K562 (cell line): Measurements from ENCODE around the gene GAMT. TPM values are rescaled to one million over a fixed set of nuclear protein-coding genes. Genes with fewer than 3 reads are reported as not detected.

ENCODE experiments used
- ATAC-seq: fragments of 200-7000 bp; cut with Tn5 transposase; 3 replicates; pipeline ENCODE4 v1.9.1; 2020; ENCODE audit warnings: moderate library complexity
- BruUV-seq: library from RNA; stranded (reverse); fragments of 400-500 nt; replicated peaks from 2 replicates; lab custom pipeline; 2021; lab: Mats Ljungman, UMichigan
- CTCF ChIA-PET: fragments of 300-600 bp; formaldehyde crosslinking; extraction: SDS; loops from one replicate; lab custom pipeline; 2021; ENCODE audit warnings: low intra/inter-chr PET ratio; lab: Yijun Ruan, JAX
- POLR2A ChIA-PET: fragments of 300-600, 350-650 bp; sonication (Branson Sonifier 250); formaldehyde crosslinking; extraction: SDS; loops from one replicate; lab custom pipeline; 2021; ENCODE audit warnings: antibody characterized with exemption, inconsistent platforms; lab: Yijun Ruan, JAX
- DNase-seq, 4 experiments: peaks; one replicate each; pipeline versions ENCODE4 v3.0.0 to v3.0.0-alpha.2; 2011 to 2018; ENCODE audit warnings: low spot score in 3 of 4, mixed read lengths in 3 of 4; ENCODE audit errors: extremely low read depth in 1 of 4
- FAIRE-seq: peaks from 2 replicates; lab custom pipeline; 2011; peaks lifted over from hg19 to GRCh38; lab: Jason Lieb, UNC
- H2AFZ ChIP-seq: 2 replicates; pipeline ENCODE4 v1.6.0; 2011; ENCODE audit warnings: low read depth, low read length, control low read depth, inconsistent platforms
- H3K27ac ChIP-seq: fragments of 200-600 bp; 3 replicates; pipeline ENCODE4 v1.8.0; 2011; ENCODE audit warnings: low read depth, mild to moderate bottlenecking, control low read depth, inconsistent platforms, low read length, moderate library complexity, mixed read lengths; ENCODE audit errors: extremely low read depth
- H3K27me3 ChIP-seq, 2 experiments: fragments of 300-600 bp in 1 of 2; 2 replicates in 1 of 2; 3 replicates in 1 of 2; pipeline versions ENCODE4 v1.6.0 to v1.8.0; 2011; ENCODE audit warnings: inconsistent platforms in 2 of 2, low read length in 2 of 2, mild to moderate bottlenecking in 1 of 2, mixed read lengths in 1 of 2, moderate library complexity in 1 of 2; ENCODE audit not compliant: control insufficient read depth in 2 of 2, insufficient read depth in 2 of 2
- H3K36me3 ChIP-seq: fragments of 300-600 bp; 3 replicates; pipeline ENCODE4 v1.8.0; 2011; ENCODE audit warnings: mild to moderate bottlenecking, low read length, inconsistent platforms; ENCODE audit not compliant: control insufficient read depth, insufficient read depth
- H3K4me1 ChIP-seq, 2 experiments: fragments of 200-600 bp in 1 of 2; replicated peaks in 1 of 2; 2 replicates in 1 of 2; 3 replicates in 1 of 2; pipeline versions ENCODE4 v1.5.1 to v1.8.0; 2011; ENCODE audit warnings: inconsistent platforms in 2 of 2, low read length in 2 of 2, mild to moderate bottlenecking in 1 of 2, mixed read lengths in 1 of 2, moderate library complexity in 1 of 2; ENCODE audit not compliant: control insufficient read depth in 2 of 2, insufficient read depth in 2 of 2
- H3K4me2 ChIP-seq: 2 replicates; pipeline ENCODE4 v1.6.1; 2011; ENCODE audit warnings: low read length, control low read depth, inconsistent platforms, mixed read lengths; ENCODE audit not compliant: insufficient read depth
- H3K4me3 ChIP-seq: fragments of 200-600 bp; sonication (generic), shearing (Covaris generic); 2 replicates; pipeline ENCODE4 v1.5.1; 2016; ENCODE audit warnings: control low read depth, inconsistent platforms
- H3K79me2 ChIP-seq: fragments of 200-600 bp; 3 replicates; pipeline ENCODE4 v1.8.0; 2011; ENCODE audit warnings: low read length, inconsistent platforms; ENCODE audit not compliant: control insufficient read depth, insufficient read depth
- H3K9ac ChIP-seq, 2 experiments: 2 replicates each; pipeline versions ENCODE4 v1.6.0 to v1.6.1; 2011; ENCODE audit warnings: low read depth in 2 of 2, low read length in 2 of 2, control low read depth in 1 of 2, inconsistent platforms in 1 of 2, mild to moderate bottlenecking in 1 of 2, mixed read lengths in 1 of 2; ENCODE audit not compliant: insufficient read depth in 1 of 2
- H3K9me1 ChIP-seq: one replicate; pipeline ENCODE4 v1.6.0; 2011; ENCODE audit warnings: inconsistent platforms, mild to moderate bottlenecking, low read length, moderate library complexity; ENCODE audit not compliant: control insufficient read depth, insufficient read depth
- H3K9me3 ChIP-seq: replicated peaks from 2 replicates; pipeline ENCODE4 v1.5.1; 2011; ENCODE audit warnings: low read depth, low read length, inconsistent platforms; ENCODE audit not compliant: control insufficient read depth, insufficient read depth
- H4K20me1 ChIP-seq: replicated peaks from 2 replicates; pipeline ENCODE4 v1.6.1; 2011; ENCODE audit warnings: low read length, inconsistent platforms, mixed read lengths; ENCODE audit not compliant: control insufficient read depth, insufficient read depth
- ARID3B ChIP-seq: fragments of 250-450 bp; sonication (Bioruptor Pico); IDR thresholded peaks from 2 replicates; pipeline ENCODE4 v1.4.0; 2020; ENCODE audit warnings: borderline replicate concordance
- CAMTA2 ChIP-seq: fragments of 250-450 bp; sonication (Bioruptor Pico); conservative IDR thresholded peaks from 2 replicates; pipeline ENCODE4 v1.5.1; 2022
- EP300 ChIP-seq: IDR thresholded peaks from 2 replicates; pipeline ENCODE4 v1.6.1; 2012; ENCODE audit warnings: low read length, improper control_type of control experiment
- GTF2E2 ChIP-seq: fragments of 200-800 bp; sonication (Bioruptor generic); IDR thresholded peaks from 2 replicates; pipeline ENCODE4 v1.6.1; 2016; ENCODE audit warnings: missing genetic modification characterization, missing compliant biosample characterization
- NR2C1 ChIP-seq, 2 experiments: fragments of 450-650 bp; IDR thresholded peaks; 2 replicates each; pipeline ENCODE4 v1.6.1; 2017; ENCODE audit warnings: mild to moderate bottlenecking in 2 of 2, antibody characterized with exemption in 1 of 2, inconsistent platforms in 1 of 2, missing compliant biosample characterization in 1 of 2, missing genetic modification characterization in 1 of 2
- TFE3 ChIP-seq: fragments of 450-650 bp; formaldehyde crosslinking; IDR thresholded peaks from 2 replicates; pipeline ENCODE4 v1.4.0; 2020; ENCODE audit warnings: mild to moderate bottlenecking, mixed read lengths
- THRAP3 ChIP-seq: fragments of 450-650 bp; IDR thresholded peaks from 2 replicates; pipeline ENCODE4 v1.6.1; 2016; ENCODE audit warnings: mild to moderate bottlenecking, inconsistent platforms, borderline replicate concordance
- YY1 ChIP-seq, 3 experiments: IDR thresholded peaks; 2 replicates each; pipeline ENCODE4 v1.6.1; 2011; ENCODE audit warnings: low read length in 2 of 3, mild to moderate bottlenecking in 2 of 3, moderate library complexity in 2 of 3, borderline replicate concordance in 1 of 3, control low read depth in 1 of 3, low read depth in 1 of 3; ENCODE audit not compliant: insufficient read depth in 3 of 3, insufficient replicate concordance in 2 of 3, control insufficient read depth in 1 of 3, insufficient read length in 1 of 3; ENCODE audit errors: extremely low read depth in 1 of 3
- ZBTB7A ChIP-seq: IDR thresholded peaks from 2 replicates; pipeline ENCODE4 v1.6.1; 2011; ENCODE audit warnings: low read depth, mild to moderate bottlenecking, low read length, moderate library complexity, borderline replicate concordance; ENCODE audit not compliant: control insufficient read depth
- ZC3H11A ChIP-seq: IDR thresholded peaks from 2 replicates; pipeline ENCODE4 v1.6.1; 2012; ENCODE audit warnings: low read depth, low read length, improper control_type of control experiment
- ZC3H8 ChIP-seq: fragments of 450-650 bp; IDR thresholded peaks from 2 replicates; pipeline ENCODE4 v1.6.1; 2017
- WGBS: fragments of 100-300 bp; shearing (Covaris generic); methylation state at CpG from one replicate; pipeline ENCODE4 v1.1.6; 2016; ENCODE audit warnings: low coverage, mixed read lengths; ENCODE audit not compliant: insufficient coverage; ENCODE audit errors: missing lambda C conversion rate; 5-methylcytosine and 5-hydroxymethylcytosine counted together
- in situ Hi-C: fragments of 300-500 bp; cut with MboI; formaldehyde crosslinking; loops from 4 replicates; pipeline ENCODE4 v1.15.0; 2018; ENCODE audit warnings: inconsistent platforms, mixed read lengths
- intact Hi-C: fragments of 100-400 bp; cut with micrococcal nuclease; formaldehyde crosslinking; loops from 2 replicates; pipeline ENCODE4 v1.14.2; 2022
- polyA plus RNA-seq, 8 experiments: library from polyadenylated mRNA; depleted of rRNA in 4 of 8; stranded (reverse) in 5 of 8; unstranded in 3 of 8; fragments of >200 nt; fragmentation: Nextera tagmentation in 2 of 8; fragmentation: Illumina TruSeq in 1 of 8; extraction: Ambion mirVana in 2 of 8; extraction: Trizol in 1 of 8; gene quantifications; 2 replicates each; pipeline versions ENCODE4 v1.2.1 to v1.2.3, GENCODE V29; 2011 to 2014; ENCODE audit warnings: inconsistent platforms in 1 of 8, missing spikeins in 1 of 8
- total RNA-seq, 7 experiments: library from RNA; depleted of rRNA in 6 of 7; stranded (reverse); fragments of >200 nt in 6 of 7; fragmentation: Illumina TruSeq in 2 of 7; extraction: Trizol in 2 of 7; gene quantifications; 2 replicates each; pipeline versions ENCODE4 v1.2.1 to v1.2.3, GENCODE V29; 2011 to 2021; ENCODE audit warnings: low replicate concordance in 1 of 7
- TF ChIP-seq, protein P1 (sequence below): sonication (generic); formaldehyde crosslinking; IDR thresholded peaks from 2 replicates; pipeline ENCODE4 v1.8.0; 2022; ENCODE audit warnings: missing genetic modification reagents, mild to moderate bottlenecking, borderline replicate concordance
- TF ChIP-seq, protein P2 (sequence below), 2 experiments: fragments of 450-650 bp in 1 of 2; sonication (generic) in 1 of 2; formaldehyde crosslinking in 1 of 2; IDR thresholded peaks in 1 of 2; conservative IDR thresholded peaks in 1 of 2; 2 replicates each; pipeline versions ENCODE4 v1.6.1 to v1.8.1; 2016 to 2023; ENCODE audit warnings: mild to moderate bottlenecking in 2 of 2, moderate library complexity in 2 of 2, inconsistent platforms in 1 of 2, missing genetic modification reagents in 1 of 2
- TF ChIP-seq, protein P3 (sequence below): fragments of 200-800 bp; sonication (Bioruptor generic); IDR thresholded peaks from 2 replicates; pipeline ENCODE4 v1.6.1; 2017; ENCODE audit warnings: missing genetic modification characterization, missing compliant biosample characterization

Gene GAMT
- total and polyA plus RNA-seq, 9 of the 15 experiments (the other 6 are each of a cell fraction or from before 2014, with no cell fraction given): 1.3 to 35.3 (median 27.2) TPM

- Histone ChIP-seq H3K9me1 (no peaks in the 10 kb centered on the region), H3K9me3 (no peaks in the 10 kb centered on the region), H3K36me3 (peaks cover 57% of the 10 kb centered on the region), H3K4me1 (peaks cover 47 to 88% of the 10 kb centered on the region in 2 experiments), H2AFZ (no peak overlapping the region), H3K9ac (peak overlapping the region; percentile 93 to 100), H3K4me3 (peak overlapping the region; percentile 70), H3K79me2 (peaks cover 52% of the 10 kb centered on the region), H4K20me1 (peaks cover 35% of the 10 kb centered on the region), H3K27ac (peak overlapping the region; percentile 90), H3K4me2 (peak overlapping the region; percentile 97), H3K27me3 (no peaks in the 10 kb centered on the region)
- intact Hi-C loops (no loop called here), in situ Hi-C loops (no loop called here)
- DNase-seq (peak in 1 of 4 experiments; percentile 56), ATAC-seq (peak; percentile 0; the same call in 1 of the 3 replicates), FAIRE-seq (no peak)
- BruUV-seq: no TSS peak
- 0% methylated on average over 11 of the region's 26 CpGs for WGBS
- ChIA-PET POLR2A (interaction anchor here (0.7 to 1.1 kb wide), 2 partner anchors 14 to 19 kb away, joined by 3 read pairs; no protein-coding TSS in a partner anchor), CTCF (no interaction called here)
- no peak for TF ChIP-seq ZC3H8
- TF ChIP-seq TFE3 (CRISPR knock-in tag): peak; percentile 67
- TF ChIP-seq YY1 (IDR thresholded peaks at IDR 0.05; ENCODE audit: borderline replicate concordance in 1 of 3, control insufficient read depth in 1 of 3, extremely low read depth in 1 of 3, insufficient read depth in 3 of 3, insufficient read length in 1 of 3, insufficient replicate concordance in 2 of 3, low read depth in 1 of 3, low read length in 2 of 3): peak in 1 of 3 experiments; percentile 17
- TF ChIP-seq, protein P1, sequence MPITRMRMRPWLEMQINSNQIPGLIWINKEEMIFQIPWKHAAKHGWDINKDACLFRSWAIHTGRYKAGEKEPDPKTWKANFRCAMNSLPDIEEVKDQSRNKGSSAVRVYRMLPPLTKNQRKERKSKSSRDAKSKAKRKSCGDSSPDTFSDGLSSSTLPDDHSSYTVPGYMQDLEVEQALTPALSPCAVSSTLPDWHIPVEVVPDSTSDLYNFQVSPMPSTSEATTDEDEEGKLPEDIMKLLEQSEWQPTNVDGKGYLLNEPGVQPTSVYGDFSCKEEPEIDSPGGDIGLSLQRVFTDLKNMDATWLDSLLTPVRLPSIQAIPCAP (CRISPR knock-in tag): 0 out of 2 replicates have a peak, but pooled peaks have one; percentile 7
- TF ChIP-seq ZBTB7A: peak; percentile 51; the same call in 1 of the 2 replicates
- TF ChIP-seq CAMTA2 (CRISPR knock-in tag): no peak
- TF ChIP-seq, protein P2, sequence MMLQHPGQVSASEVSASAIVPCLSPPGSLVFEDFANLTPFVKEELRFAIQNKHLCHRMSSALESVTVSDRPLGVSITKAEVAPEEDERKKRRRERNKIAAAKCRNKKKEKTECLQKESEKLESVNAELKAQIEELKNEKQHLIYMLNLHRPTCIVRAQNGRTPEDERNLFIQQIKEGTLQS (IDR thresholded peaks at IDR 0.05): no peak
- TF ChIP-seq, protein P2 (CRISPR knock-in tag; conservative IDR thresholded peaks at IDR 0.05): no peak
- TF ChIP-seq THRAP3: no peak
- TF ChIP-seq EP300: no peak
- TF ChIP-seq ARID3B (CRISPR knock-in tag): no peak
- TF ChIP-seq GTF2E2 (tag): no peak
- TF ChIP-seq ZC3H11A: no peak
- TF ChIP-seq NR2C1 (IDR thresholded peaks at IDR 0.05): no peak
- no peak for TF ChIP-seq NR2C1 (tag; IDR thresholded peaks at IDR 0.05)
- TF ChIP-seq, protein P3, sequence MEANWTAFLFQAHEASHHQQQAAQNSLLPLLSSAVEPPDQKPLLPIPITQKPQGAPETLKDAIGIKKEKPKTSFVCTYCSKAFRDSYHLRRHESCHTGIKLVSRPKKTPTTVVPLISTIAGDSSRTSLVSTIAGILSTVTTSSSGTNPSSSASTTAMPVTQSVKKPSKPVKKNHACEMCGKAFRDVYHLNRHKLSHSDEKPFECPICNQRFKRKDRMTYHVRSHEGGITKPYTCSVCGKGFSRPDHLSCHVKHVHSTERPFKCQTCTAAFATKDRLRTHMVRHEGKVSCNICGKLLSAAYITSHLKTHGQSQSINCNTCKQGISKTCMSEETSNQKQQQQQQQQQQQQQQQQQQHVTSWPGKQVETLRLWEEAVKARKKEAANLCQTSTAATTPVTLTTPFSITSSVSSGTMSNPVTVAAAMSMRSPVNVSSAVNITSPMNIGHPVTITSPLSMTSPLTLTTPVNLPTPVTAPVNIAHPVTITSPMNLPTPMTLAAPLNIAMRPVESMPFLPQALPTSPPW (CRISPR knock-in tag): no peak; the same call in 1 of the 2 replicates
Measured at GRCh38 chr19:1438933-1439354, 37.6 kb upstream of the GAMT start.
